ENCODE results near the gene MEI4.
"Not testable (repeated sequence)": the region's sequence is repeated elsewhere in the genome, so short reads cannot be mapped to it uniquely, and the experiment has no call there.

Gene MEI4, protein sequence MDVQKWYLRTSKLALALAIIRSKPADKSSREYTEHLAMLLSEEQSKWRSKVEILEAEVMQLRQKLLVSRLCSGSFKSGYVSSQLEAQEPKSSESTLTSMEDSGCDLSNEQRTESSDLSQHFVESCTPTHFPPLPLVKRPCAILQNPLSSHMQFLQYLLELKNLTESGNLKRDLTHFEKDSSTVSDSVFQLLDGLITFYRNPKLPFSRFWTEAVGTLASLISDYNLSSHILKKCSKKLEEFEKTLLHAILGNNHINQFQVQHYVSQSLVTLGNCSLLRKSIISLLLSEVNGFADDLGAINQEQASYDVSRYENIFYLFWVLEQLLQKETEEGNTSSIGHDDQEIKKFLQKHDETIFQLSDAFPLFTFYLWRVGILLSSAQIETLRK

DNA sequence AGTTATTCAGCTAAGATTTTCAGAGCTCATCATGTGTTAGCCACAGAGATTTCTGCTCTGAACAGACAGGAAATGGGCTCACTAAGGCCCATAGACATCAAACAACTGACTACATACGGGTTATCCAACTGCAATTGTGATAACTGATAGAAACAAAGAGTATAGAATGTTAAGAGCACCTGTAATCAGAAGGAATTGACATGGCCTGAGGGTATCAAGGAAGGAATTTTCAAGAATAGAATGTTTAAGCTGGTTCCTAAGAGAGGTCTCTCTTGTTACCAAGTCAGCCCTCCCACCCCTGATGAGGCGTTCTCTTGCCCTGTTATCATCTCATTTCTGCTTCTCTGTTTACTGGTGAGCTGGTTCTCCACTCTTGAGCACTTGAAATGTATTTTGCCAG, at the start of gene MEI4:
TSS of gene MEI4 (plus strand) at position 301 of the 400 bp plus-strand sequence. CDS start 37,633 bp downstream, outside the sequence.
- DNase-seq (ENCODE audit: low read depth) = no peak

DNA sequence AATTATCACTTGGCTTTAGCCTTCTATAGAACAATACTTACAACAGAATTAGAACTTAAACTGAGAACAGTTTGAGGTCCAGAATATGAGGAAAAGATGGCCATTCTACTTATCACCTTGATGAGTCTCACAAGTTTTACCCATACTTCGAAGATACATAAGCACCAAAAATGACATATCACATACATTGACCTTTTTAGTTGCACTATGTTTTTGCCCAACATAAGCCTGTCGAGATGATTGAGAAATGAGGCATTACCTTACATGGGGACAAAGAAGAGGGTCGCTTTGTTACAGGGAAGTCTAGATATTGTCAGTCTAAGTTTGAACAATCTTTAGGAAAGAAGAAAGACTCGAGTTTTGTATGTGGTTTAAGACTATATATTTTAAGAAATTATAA, 48.4 kb upstream of the MEI4 start:
- no peak for DNase-seq (ENCODE audit: low read depth)

DNA sequence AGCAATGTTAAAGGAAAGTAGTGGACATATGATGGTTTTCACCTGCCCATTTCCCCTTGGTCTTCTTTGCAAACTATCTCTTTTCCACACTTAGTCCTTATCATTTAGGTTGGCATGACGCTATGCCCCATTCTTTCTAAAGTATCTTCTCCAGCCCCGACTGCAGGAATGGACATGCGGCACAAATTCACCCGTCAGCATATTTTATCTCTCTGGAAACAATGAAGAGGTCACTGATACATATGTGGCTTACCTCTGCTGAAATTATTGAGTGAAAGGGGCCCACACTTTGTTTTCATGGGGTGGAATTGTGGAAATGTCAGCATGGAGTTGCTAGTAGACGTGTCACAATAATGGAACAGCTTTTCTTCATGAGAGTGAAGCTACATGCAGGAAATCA, 45.8 kb upstream of the MEI4 start:
- no peak for DNase-seq (ENCODE audit: low read depth)

DNA sequence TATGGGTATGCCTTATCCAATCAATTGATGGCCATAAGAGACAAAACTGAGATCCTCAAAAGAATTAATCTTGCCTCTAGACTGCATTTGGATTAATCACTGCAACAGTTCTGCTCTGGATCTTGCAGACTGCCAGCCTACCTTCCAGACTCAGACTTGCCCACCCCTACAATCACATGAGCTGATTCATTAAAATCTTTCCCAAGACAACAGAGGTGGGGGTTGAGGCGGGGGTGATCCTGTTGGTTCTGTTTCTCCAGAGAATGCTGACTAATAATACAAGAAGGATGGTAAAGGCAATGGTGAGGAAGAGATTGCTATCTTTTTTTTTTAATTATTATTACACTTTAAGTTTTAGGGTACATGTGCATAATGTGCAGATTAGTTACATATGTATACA, 43.7 kb upstream of the MEI4 start:
- no peak for DNase-seq (ENCODE audit: low read depth)

DNA sequence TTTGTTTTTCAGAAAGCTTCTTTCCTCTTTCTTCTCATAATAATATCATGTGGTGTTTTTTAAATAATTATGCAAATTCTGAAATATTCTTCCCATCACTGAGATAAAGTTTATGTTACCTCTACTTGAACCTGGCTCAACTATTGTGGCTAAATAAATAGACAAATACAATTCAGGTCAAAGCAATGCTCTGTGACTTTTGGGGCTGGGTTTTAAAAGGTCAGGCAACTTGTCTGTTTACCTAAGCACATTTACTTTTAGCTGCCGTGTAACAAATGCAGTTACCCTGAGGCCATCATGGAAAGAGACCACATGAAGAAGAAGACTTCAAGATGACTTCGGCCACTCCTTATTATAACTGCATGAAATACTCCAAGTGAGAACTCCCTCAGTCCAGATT, 33.7 kb upstream of the MEI4 start:
- no peak for DNase-seq (ENCODE audit: low read depth)

DNA sequence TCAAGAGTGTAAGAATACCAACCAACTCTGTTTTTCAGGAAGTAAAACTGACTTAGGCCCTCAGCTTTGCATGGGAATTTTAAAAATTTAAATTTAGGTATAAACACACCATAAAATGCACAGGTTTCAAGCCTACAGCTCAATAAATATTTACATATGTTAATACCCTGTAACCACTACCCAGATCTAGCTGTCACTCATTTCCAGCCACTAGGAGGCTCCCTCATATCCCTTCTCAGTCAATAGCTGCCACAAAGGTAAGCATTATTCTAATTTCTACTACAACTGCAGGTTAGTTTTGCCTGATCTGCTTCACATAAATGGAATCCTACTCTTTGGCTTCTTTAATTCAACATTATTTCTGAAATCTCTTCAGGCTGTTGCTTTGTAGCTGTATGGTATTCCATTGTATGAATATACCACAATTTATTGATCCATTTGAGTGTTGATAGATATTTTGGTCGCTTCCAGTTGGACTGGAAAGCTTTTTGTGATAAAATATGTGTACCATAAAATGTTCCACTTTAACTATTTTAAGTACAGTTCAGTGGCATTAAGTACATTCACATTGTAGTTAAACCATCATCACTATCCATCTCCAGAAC, 32.5 kb upstream of the MEI4 start:
- DNase-seq (ENCODE audit: low read depth) = no peak

DNA sequence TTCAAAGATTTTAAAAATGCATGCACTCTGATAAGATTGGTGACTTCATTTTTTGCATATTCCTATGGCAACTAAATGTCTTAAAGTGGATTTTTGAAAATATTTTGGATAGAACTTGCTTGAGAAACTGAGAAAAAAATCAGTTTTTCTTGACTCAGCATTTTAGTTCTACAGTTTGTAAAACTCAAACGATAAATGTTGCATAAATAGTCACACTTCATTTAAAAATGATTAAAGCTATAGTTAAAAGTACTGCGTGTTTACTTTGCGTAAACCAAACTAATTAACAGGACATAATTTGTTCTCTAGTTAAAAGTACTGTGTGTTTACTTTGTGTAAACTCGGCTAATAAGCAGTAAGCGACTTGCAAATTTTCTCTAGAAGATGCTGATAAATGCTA, 28.3 kb upstream of the MEI4 start:
- DNase-seq (ENCODE audit: low read depth) = no peak

DNA sequence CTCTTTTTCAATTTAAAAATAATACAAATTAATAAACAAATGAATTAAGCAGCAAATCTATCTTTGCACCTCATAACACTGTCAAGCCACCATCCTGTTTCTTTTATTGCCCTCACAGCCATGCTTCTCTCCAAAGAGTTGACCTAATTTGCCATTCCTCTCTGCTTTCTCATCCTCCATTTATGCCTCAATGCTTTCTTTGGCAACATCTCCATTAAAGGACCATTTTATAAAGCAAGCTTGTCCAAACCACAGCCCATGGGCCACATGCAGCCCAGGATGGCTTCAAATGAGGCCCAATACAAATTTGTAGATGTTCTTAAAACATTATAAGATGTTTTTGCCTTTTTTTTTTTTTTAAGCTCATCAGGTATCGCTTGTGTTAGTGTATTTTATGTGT, 26.4 kb upstream of the MEI4 start:
- no peak for DNase-seq (ENCODE audit: low read depth)

DNA sequence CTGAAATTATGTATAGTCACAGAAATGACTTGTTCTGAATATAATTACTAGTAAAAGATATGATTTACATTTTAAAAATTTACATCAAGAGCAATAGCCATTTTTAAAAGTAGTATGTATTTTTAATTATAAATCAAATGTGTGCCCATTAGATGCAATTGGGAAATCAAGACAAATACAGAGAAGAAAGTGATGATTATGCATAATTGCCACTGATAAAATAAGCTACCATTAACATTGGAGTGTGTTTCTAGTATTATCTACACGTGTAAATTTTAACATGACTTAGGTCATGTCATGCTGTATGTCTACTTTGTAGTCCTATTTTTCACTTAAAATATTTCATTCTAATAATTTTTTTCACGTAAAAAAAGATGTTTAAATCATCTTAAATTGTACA, 22.8 kb upstream of the MEI4 start:
- no peak for DNase-seq (ENCODE audit: low read depth)

DNA sequence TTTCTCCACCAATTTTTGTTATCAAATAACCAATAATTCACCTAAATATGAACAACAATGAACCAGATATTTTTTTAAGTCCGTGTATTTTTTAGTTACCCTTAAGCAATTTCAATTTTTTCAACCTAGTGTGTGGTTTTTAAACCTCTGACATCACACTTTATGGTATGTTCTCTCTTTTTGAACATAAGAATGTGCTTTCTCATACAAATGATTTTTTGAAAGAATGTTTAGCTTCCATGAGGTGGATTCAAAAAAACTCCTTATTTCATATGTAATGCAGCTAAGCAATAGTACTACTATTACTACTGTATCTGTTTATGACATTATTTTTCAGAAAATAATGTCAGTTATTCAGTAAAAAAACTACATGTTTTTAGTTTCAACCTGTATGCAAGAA, 19.4 kb upstream of the MEI4 start:
- DNase-seq (ENCODE audit: low read depth) = no peak

DNA sequence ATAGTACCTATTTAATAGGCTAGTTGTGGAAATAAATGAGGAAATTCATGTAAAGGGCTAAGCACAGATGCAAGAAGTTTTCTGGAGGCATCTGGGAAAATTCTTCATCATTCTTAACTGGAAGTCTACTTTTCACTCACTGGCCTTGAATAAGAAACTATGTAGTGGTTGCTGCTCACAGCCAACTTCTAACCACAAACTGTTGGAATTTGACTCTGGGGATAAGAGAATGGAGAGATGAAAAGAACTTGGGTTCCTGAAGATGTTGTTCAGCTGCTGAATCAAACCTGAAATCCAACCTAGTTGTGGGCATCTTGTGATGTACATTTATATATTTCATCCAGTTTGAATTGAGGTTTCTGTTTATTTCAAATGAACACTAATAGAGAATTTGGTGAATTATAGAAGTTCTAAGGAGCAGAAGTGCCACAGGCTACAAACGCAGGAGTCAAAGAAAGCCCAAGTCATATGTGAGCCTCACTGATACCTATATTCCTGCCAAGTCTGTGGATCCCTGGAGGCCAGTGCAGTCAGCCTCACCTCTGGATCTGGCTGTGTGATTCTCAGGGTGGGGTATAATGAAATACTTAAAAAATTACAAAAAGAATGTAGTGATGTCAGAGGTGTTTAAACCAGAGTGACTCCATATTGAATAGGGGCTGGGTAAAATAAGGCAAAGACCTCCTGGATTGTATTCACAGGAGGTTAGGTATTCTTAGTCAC, 18.7 kb upstream of the MEI4 start:
- DNase-seq (ENCODE audit: low read depth) = no peak

DNA sequence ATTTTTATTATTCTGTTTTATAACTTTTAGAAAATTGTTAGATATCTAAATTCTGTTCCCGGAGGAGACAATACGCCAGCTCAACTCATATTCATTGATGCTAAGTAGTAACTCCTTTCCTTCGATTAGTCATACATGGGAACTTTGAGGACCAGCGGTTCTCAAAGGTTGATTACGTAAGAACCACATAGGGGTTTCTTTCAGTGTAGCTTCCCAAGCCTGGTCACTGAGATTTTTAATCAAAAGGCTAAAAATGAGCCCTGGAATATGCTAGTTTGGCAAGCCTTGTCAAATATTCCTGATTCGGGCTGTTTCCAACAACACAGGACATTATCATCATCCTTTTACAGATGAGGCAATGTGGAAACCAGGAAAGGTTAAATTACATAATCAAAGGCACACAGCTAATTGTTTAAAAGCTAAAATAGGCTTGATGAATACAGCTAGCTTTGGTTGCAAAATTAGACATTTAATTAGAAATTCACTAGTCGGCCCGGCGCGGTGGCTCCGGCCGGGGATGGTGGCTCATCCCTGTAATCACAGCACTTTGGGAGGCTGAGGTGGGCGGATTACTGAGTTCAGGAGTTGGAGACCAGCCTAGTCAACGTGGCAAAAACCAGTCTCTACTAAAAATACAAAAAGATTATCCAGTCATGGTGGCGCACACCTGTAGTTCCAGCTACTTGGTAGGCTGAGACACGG, 14.6 kb upstream of the MEI4 start:
- no peak for DNase-seq (ENCODE audit: low read depth)

DNA sequence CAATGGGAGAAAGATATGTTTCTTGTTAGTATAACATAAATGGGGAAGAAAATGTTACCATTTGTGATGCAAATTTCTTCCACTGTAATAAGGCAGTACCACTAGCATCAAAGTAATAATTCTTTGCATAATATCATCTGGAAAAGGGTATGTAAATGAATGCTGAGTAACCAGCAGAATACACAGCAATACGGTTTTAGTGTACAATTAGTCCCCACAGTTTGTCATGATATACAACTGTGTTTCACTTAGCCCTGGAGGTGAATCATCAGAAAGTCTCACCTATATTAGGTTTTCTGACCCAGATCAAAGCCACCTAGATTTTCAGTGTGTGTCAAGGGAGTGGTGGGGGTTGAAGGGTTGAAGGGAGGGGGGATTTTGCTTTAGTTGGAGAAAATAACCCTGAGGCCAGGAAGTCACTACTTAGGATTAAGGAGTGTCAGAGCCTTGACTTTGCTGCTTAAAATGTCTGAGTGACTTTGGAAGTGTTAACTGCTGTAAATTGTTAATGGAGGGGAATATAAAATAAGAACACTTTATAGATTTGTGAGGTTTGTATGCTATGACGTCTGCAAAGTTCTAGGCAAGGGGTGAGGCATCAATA, 8.6 kb upstream of the MEI4 start:
- no peak for DNase-seq (ENCODE audit: low read depth)

DNA sequence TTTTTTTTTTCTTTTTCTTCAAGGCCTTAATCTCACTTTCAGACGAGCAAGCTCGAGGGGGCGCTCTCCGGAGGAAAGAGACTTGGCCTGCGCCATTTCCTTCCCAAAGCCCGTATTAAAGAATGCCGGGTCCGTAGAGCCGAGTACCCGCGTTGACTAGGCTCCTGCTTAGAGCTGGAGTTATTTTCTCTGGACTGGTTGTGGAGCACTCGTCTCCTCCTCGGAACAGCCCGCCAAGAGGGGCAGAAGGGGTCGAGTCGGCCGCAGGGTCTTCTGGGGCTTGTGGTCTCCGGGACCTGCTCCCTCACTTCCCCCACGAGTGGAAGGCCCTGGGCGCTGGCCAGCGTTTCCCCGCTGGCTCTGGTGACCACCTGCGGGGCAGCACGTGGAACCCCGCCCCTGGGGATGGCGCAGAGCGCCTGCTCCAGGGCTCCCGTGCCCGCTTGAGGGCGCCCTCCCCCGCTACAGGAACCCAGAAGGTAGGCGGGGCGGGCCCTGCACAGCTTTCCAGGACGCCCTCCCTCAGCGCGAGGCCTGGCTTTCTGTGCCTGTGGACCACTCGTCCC, 2.7 kb upstream of the MEI4 start:
- peak; percentile 5 for DNase-seq (ENCODE audit: low read depth)

DNA sequence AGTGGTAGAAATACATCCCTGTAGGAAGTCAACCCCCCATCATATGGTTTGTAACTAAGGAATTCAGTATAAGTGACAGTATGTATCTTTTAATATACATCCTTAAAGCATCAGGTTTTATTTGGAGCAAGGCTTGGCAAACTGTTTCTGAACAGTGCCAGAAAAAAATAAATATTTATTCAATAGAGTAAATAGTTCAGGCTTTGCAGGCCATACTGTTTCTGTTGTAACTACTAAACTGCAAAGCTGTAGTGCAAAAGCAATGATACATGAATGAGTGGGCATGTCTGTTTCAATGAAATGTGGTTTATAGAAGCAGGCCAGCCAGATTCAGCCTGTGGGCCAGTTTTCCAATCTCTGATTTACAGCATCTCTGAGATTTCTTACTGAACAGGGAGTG, 977 bp downstream of the MEI4 start:
- no peak for DNase-seq (ENCODE audit: low read depth)

DNA sequence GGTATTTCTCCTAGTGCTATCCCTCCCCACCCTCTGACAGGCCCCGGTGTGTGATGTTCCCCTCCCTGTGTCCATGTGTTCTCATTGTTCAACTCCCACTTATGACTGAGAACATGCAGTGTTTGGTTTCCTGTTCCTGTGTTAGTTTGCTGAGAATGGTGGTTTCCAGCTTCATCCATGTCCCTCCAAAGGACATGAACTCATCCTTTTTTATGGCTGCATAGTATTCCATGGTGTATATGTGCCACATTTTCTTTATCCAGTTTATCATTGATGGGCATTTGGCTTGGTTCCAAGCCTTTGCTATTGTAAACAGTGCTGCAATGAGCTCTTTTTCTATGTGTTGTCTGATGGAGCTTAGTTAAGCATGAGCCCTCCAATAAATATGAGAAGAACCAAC, 2.2 kb downstream of the MEI4 start:
- DNase-seq (ENCODE audit: low read depth) = not testable (repeated sequence)

DNA sequence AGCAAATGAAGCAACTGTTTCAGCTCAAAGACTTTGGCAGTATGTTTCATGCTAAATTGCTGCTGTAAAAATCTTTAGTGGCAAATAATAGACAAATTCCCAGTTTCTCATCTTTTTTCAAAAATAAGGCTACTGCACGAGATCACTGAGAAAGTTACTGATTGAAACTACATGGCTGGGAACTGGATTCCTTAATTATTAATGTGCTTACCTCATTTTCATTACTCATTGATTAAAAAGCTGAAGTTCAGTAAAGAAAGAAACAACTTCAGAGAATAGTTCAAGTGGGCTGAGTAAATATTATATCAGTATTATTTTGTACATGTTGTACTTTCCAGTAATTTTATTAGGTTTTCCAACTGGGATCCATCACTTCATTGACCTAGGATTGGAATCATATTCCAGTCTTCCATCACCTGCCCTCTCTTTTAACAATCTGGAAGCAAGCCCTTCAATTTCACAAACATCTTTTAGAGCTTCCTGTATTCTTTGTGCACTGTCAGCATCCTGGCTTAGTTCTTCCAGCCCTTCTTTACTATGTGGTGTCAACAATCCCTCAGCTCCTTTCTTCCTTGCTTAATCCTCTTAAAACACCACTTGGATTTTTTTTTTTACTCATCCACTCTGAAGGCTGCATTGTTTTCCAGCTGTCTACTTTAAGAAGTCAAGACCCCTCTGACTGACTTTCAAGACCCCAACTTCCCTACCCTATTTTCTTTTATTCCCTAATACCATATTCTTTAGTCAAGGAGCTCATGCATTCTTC, 4.3 kb downstream of the MEI4 start:
- no peak for DNase-seq (ENCODE audit: low read depth)

DNA sequence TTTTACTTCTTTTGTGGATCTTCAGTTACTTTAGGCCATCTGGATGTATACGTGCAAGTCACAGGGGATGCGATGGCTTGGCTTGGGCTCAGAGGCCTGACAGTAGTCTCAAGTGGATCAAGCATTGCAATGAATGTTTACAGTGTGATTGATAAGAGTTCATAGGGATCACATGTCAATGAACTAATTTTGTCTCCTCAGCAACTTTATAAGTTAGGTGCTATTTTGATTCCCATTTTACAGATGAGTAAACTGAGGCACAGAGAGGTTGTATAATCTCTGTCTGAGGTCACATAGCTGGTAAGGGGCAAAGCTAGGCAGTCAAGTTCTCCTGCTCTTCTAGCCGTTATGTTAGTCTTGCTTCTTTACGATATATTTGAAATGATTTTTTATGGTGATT, 13.5 kb downstream of the MEI4 start:
- no peak for DNase-seq (ENCODE audit: low read depth)

DNA sequence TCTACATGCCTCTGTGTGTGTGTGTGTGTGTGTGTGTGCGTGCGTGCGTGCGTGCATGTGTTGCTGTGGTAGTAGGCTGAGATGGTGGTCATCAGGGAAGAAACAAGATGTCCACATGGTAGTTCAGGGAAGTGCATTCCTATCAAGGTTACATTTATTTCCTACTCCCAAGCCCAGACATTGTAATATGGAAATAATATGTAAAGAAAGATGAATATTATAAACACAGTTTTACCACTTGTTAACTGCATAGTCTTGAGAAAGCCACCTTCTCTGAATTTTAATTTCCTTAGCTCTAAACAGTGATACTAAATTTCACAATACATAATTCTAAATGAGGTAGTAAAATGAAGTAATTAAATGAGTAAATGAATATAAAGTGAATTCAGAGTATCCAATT, 14.0 kb downstream of the MEI4 start:
- DNase-seq (ENCODE audit: low read depth) = no peak

DNA sequence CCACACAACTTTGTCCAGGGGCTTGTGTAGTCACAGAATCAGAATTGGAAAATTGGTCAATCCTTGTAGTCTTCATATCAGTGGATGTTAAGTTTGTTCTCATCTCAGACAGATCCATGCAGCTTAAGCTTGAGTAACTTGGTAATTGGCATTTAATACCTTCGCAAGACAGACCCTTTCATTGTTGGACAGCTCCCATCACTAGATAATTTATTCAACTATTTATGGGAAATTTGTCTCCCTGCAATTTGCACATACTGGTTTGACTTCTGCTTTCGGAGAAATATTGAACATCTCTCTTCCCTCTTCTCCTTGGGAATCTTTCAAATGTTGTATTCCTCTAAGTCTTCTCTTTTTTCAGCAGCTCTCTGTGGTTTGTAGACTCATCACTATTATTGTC, 17.1 kb downstream of the MEI4 start:
- DNase-seq (ENCODE audit: low read depth) = no peak

DNA sequence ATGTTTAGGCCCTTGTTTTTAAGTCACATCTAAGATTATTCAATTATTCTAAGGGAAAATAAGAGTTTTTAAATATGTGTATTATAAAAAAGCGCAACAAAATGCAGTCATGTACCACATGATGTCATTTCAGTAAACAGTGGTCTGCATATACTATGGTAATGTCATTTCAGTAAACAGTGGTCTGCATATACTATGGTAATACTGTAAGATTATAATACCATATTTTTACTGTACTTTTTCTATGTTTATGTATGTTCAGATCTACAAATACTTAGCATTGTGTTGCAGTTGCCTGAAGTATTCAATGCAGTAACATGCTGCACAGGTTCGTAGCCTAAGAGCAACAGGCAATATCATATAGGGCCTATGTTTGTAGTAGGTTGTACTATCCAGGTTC, 21.4 kb downstream of the MEI4 start:
- no peak for DNase-seq (ENCODE audit: low read depth)
